Astrocyte (in vitro differentiated cells and primary cell): Measurements from ENCODE around the gene ZFR. TPM values are rescaled to one million over a fixed set of nuclear protein-coding genes. Genes with fewer than 3 reads are reported as not detected.

Source experiments
- DNase-seq: peaks from one replicate; pipeline ENCODE4 v3.0.0-alpha.2; 2010; ENCODE audit warnings: low read depth
- FAIRE-seq: peaks from 2 replicates; lab custom pipeline; 2011; peaks lifted over from hg19 to GRCh38; lab: Jason Lieb, UNC
- H2AFZ ChIP-seq: 2 replicates; pipeline ENCODE4 v1.6.0; 2012; ENCODE audit warnings: low read depth, low read length, inconsistent platforms
- H3K27ac ChIP-seq: 2 replicates; pipeline ENCODE4 v1.5.1; 2011; ENCODE audit warnings: low read depth, low read length, inconsistent platforms
- H3K27me3 ChIP-seq: 2 replicates; pipeline ENCODE4 v1.6.0; 2011; ENCODE audit warnings: low read length, inconsistent platforms; ENCODE audit not compliant: insufficient read depth
- H3K36me3 ChIP-seq: 2 replicates; pipeline ENCODE4 v1.5.1; 2011; ENCODE audit warnings: low read length, inconsistent platforms; ENCODE audit not compliant: insufficient read depth
- H3K4me1 ChIP-seq: 2 replicates; pipeline ENCODE4 v1.5.1; 2011; ENCODE audit warnings: low read length, inconsistent platforms; ENCODE audit not compliant: insufficient read depth
- H3K4me2 ChIP-seq: 2 replicates; pipeline ENCODE4 v1.6.0; 2012; ENCODE audit warnings: low read length, inconsistent platforms
- H3K4me3 ChIP-seq: 2 replicates; pipeline ENCODE4 v1.5.1; 2011; ENCODE audit warnings: low read depth, mild to moderate bottlenecking, low read length, inconsistent platforms; ENCODE audit not compliant: insufficient read depth
- H3K79me2 ChIP-seq: 2 replicates; pipeline ENCODE4 v1.6.0; 2012; ENCODE audit warnings: mild to moderate bottlenecking, low read length, inconsistent platforms; ENCODE audit not compliant: insufficient read depth
- H3K9ac ChIP-seq: 2 replicates; pipeline ENCODE4 v1.6.0; 2012; ENCODE audit warnings: mild to moderate bottlenecking, low read length, inconsistent platforms
- H3K9me3 ChIP-seq: 2 replicates; pipeline ENCODE4 v1.5.1; 2012; ENCODE audit warnings: low read depth, mild to moderate bottlenecking, low read length, inconsistent platforms; ENCODE audit not compliant: insufficient read depth
- H4K20me1 ChIP-seq: 2 replicates; pipeline ENCODE4 v1.6.0; 2012; ENCODE audit warnings: low read length, inconsistent platforms; ENCODE audit not compliant: insufficient read depth
- H3K27ac Mint-ChIP-seq: one replicate; pipeline ENCODE4 v1.8.0; 2021; ENCODE audit warnings: mild to moderate bottlenecking, mixed read lengths; ENCODE audit not compliant: unreplicated experiment
- H3K27me3 Mint-ChIP-seq: one replicate; pipeline ENCODE4 v1.8.0; 2021; ENCODE audit warnings: low read depth, mixed read lengths; ENCODE audit not compliant: unreplicated experiment
- H3K36me3 Mint-ChIP-seq: one replicate; pipeline ENCODE4 v1.8.0; 2021; ENCODE audit warnings: low read depth, mixed read lengths; ENCODE audit not compliant: unreplicated experiment
- H3K4me1 Mint-ChIP-seq: one replicate; pipeline ENCODE4 v1.8.0; 2021; ENCODE audit warnings: low read depth, mixed read lengths; ENCODE audit not compliant: unreplicated experiment
- H3K4me3 Mint-ChIP-seq: one replicate; pipeline ENCODE4 v1.8.0; 2021; ENCODE audit warnings: mild to moderate bottlenecking, moderate library complexity, mixed read lengths; ENCODE audit not compliant: unreplicated experiment
- H3K9me3 Mint-ChIP-seq: one replicate; pipeline ENCODE4 v1.8.0; 2021; ENCODE audit warnings: mild to moderate bottlenecking, mixed read lengths; ENCODE audit not compliant: unreplicated experiment
- EZH2 ChIP-seq: IDR thresholded peaks from 2 replicates; pipeline ENCODE4 v1.6.1; 2012; ENCODE audit warnings: mild to moderate bottlenecking, low read length, inconsistent platforms; ENCODE audit not compliant: insufficient read depth
- total RNA-seq: library from RNA; stranded (reverse); gene quantifications from 2 replicates; pipeline ENCODE4 v1.2.1, GENCODE V29; 2021
- TF ChIP-seq, protein P1 (sequence below): IDR thresholded peaks from 2 replicates; pipeline ENCODE4 v1.5.1; 2011; ENCODE audit warnings: low read depth, mild to moderate bottlenecking, inconsistent platforms, low read length, moderate library complexity; ENCODE audit not compliant: insufficient read depth

ZFR gene
- total RNA-seq, 1 donor from 2014 or later: 68.4 TPM

DNA sequence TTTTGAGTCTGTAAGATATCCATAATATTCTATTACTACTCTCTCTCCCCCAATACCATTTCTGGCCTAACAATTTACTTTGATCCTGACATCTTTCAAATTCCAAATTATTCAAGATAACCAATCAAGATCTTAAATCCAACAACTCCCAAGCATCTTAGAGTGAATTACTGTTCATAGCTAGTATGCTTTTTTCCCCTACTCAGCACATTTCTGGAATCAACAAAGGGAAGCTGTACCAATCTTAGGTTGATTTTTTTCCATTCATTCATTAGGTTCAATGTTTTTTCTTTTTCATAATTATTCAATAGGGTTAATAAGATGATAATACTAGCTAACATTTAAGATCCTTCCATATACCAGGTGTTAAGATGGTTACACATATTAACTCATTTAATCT lies 81.5 kb downstream of the ZFR start:
- peaks cover 3% of the 10 kb centered on the region for H3K79me2 ChIP-seq
- Mint-ChIP-seq H3K27me3 (no peaks in the 10 kb centered on the region), H3K4me1 (no peaks in the 10 kb centered on the region), H3K27ac (no peak overlapping the region), H3K9me3 (no peaks in the 10 kb centered on the region), H3K36me3 (peaks cover 3% of the 10 kb centered on the region), H3K4me3 (no peak overlapping the region)
- H3K4me3 ChIP-seq: no peak overlapping the region
- H4K20me1 ChIP-seq: peaks cover 6% of the 10 kb centered on the region
- H3K9me3 ChIP-seq: no peaks in the 10 kb centered on the region
- no peak overlapping the region for H2AFZ ChIP-seq
- TF ChIP-seq, protein P1, sequence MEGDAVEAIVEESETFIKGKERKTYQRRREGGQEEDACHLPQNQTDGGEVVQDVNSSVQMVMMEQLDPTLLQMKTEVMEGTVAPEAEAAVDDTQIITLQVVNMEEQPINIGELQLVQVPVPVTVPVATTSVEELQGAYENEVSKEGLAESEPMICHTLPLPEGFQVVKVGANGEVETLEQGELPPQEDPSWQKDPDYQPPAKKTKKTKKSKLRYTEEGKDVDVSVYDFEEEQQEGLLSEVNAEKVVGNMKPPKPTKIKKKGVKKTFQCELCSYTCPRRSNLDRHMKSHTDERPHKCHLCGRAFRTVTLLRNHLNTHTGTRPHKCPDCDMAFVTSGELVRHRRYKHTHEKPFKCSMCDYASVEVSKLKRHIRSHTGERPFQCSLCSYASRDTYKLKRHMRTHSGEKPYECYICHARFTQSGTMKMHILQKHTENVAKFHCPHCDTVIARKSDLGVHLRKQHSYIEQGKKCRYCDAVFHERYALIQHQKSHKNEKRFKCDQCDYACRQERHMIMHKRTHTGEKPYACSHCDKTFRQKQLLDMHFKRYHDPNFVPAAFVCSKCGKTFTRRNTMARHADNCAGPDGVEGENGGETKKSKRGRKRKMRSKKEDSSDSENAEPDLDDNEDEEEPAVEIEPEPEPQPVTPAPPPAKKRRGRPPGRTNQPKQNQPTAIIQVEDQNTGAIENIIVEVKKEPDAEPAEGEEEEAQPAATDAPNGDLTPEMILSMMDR: no peak
- no peak for TF ChIP-seq EZH2
- FAIRE-seq: no peak
- H3K4me2 ChIP-seq: no peak overlapping the region
- no peaks in the 10 kb centered on the region for H3K4me1 ChIP-seq
- no peaks in the 10 kb centered on the region for H3K27me3 ChIP-seq
- H3K9ac ChIP-seq: no peak overlapping the region
- peaks cover 26% of the 10 kb centered on the region for H3K36me3 ChIP-seq
- no peak overlapping the region for H3K27ac ChIP-seq
- DNase-seq: no peak

DNA sequence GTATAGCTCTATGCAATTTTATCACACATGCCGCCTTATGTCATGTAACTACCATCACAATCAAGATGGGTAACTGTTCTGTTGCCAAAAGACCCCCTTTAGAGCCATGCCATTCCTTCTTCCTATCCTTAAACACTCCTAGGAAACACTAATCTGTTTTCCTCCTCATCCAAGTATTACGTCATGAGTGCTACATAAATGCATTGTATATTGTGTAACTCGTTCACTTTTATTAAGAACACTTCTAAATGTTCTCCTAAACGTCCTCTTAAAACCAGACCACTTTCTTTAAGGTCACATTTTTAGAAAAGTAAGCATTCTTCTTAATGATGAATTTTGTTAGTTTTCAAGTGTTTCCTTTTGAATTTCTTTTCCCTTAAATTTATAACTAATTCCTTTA lies 82.0 kb downstream of the ZFR start:
- H3K4me1 Mint-ChIP-seq: no peaks in the 10 kb centered on the region
- no peak overlapping the region for H3K27ac Mint-ChIP-seq
- H3K27me3 Mint-ChIP-seq: no peaks in the 10 kb centered on the region
- no peak overlapping the region for H3K4me3 ChIP-seq
- H3K27ac ChIP-seq: no peak overlapping the region
- H3K4me2 ChIP-seq: no peak overlapping the region
- H3K27me3 ChIP-seq: no peaks in the 10 kb centered on the region
- H3K79me2 ChIP-seq: peaks cover 3% of the 10 kb centered on the region
- DNase-seq (no peak), FAIRE-seq (no peak)
- H3K9me3 Mint-ChIP-seq: no peaks in the 10 kb centered on the region
- H3K9ac ChIP-seq: no peak overlapping the region
- no peak overlapping the region for H2AFZ ChIP-seq
- H4K20me1 ChIP-seq: peaks cover 6% of the 10 kb centered on the region
- TF ChIP-seq EZH2: no peak
- TF ChIP-seq, protein P1: no peak
- H3K9me3 ChIP-seq: no peaks in the 10 kb centered on the region
- H3K36me3 Mint-ChIP-seq: peaks cover 5% of the 10 kb centered on the region
- no peak overlapping the region for H3K4me3 Mint-ChIP-seq
- no peaks in the 10 kb centered on the region for H3K4me1 ChIP-seq
- peaks cover 29% of the 10 kb centered on the region for H3K36me3 ChIP-seq

DNA sequence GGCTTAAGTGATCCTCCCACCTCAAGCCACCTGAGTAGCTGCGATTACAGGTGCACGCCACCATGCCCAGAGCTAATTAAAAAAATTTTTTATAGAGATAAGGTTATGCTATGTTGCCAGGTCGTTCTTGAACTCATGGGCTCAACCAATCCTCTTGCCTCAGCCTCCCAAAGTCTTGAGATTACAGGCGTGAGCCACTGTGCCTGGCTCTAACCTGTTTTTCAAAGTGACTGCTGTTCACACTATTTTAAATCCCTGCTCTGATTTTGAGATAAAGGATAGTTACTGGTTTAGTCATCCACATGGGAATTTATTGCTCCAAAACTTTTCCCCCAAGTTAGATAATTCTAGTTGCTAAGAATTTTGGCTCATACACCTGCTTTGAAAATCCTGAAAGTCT lies 83.6 kb downstream of the ZFR start:
- Histone ChIP-seq H3K4me3 (no peak overlapping the region), H3K9ac (no peak overlapping the region), H4K20me1 (peaks cover 6% of the 10 kb centered on the region), H3K4me1 (no peaks in the 10 kb centered on the region), H3K79me2 (peaks cover 3% of the 10 kb centered on the region), H3K4me2 (no peak overlapping the region), H3K9me3 (no peaks in the 10 kb centered on the region), H3K36me3 (peaks cover 29% of the 10 kb centered on the region), H3K27ac (no peak overlapping the region), H2AFZ (no peak overlapping the region), H3K27me3 (no peaks in the 10 kb centered on the region)
- no peaks in the 10 kb centered on the region for H3K9me3 Mint-ChIP-seq
- peaks cover 6% of the 10 kb centered on the region for H3K36me3 Mint-ChIP-seq
- DNase-seq (no peak), FAIRE-seq (no peak)
- no peak overlapping the region for H3K4me3 Mint-ChIP-seq
- no peaks in the 10 kb centered on the region for H3K4me1 Mint-ChIP-seq
- H3K27ac Mint-ChIP-seq: no peak overlapping the region
- H3K27me3 Mint-ChIP-seq: no peaks in the 10 kb centered on the region
- no peak for TF ChIP-seq EZH2
- TF ChIP-seq, protein P1: no peak
